Vagina (tissue), 2 donors: ENCODE measurements around the gene MS4A6A.

Experiments
- POLR2A ChIP-seq, 2 donors: fragments of 450-650 bp; IDR thresholded peaks; one replicate each; pipeline ENCODE4 v1.6.1; 2017; ENCODE audit warnings: antibody characterized with exemption in 2 of 2, mild to moderate bottlenecking in 2 of 2, moderate library complexity in 2 of 2
- POLR2AphosphoS5 ChIP-seq, 2 donors: sonication (generic); formaldehyde crosslinking; IDR thresholded peaks; one replicate each; pipeline ENCODE4 v1.9.0; 2017; ENCODE audit warnings: antibody characterized with exemption in 2 of 2, mild to moderate bottlenecking in 2 of 2, low read depth in 1 of 2; ENCODE audit not compliant: insufficient read depth in 1 of 2
- TF ChIP-seq, protein P1 (sequence below), 3 experiments: fragments of 450-650 bp in 2 of 3; fragments of 200-600 bp in 1 of 3; sonication (generic) in 1 of 3; IDR thresholded peaks; one replicate each; pipeline ENCODE4 v1.5.1; 2017 to 2019; ENCODE audit warnings: antibody characterized with exemption in 3 of 3, mild to moderate bottlenecking in 2 of 3, moderate library complexity in 2 of 3

GRCh38 chr11:60150279-60150678, 32.6 kb downstream of the MS4A6A start:
- TF ChIP-seq POLR2AphosphoS5 (IDR thresholded peaks at IDR 0.05; ENCODE audit: insufficient read depth in 1 of 2, low read depth in 1 of 2) (no peak), POLR2A (IDR thresholded peaks at IDR 0.05) (no peak)
- TF ChIP-seq, protein P1, sequence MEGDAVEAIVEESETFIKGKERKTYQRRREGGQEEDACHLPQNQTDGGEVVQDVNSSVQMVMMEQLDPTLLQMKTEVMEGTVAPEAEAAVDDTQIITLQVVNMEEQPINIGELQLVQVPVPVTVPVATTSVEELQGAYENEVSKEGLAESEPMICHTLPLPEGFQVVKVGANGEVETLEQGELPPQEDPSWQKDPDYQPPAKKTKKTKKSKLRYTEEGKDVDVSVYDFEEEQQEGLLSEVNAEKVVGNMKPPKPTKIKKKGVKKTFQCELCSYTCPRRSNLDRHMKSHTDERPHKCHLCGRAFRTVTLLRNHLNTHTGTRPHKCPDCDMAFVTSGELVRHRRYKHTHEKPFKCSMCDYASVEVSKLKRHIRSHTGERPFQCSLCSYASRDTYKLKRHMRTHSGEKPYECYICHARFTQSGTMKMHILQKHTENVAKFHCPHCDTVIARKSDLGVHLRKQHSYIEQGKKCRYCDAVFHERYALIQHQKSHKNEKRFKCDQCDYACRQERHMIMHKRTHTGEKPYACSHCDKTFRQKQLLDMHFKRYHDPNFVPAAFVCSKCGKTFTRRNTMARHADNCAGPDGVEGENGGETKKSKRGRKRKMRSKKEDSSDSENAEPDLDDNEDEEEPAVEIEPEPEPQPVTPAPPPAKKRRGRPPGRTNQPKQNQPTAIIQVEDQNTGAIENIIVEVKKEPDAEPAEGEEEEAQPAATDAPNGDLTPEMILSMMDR (IDR thresholded peaks at IDR 0.05), result no peak
